WERI-Rb-1 (cell line): Measurements from ENCODE around the gene SHANK1.

Source experiments
- DNase-seq: peaks from one replicate; pipeline ENCODE4 v3.0.0-alpha.2; 2020
- H3K27ac ChIP-seq: fragments of 250-450 bp; sonication (Bioruptor Pico); 2 replicates; pipeline ENCODE4 v1.5.1; 2020; ENCODE audit warnings: mild to moderate bottlenecking, moderate library complexity
- H3K27me3 ChIP-seq: fragments of 250-450 bp; sonication (Bioruptor Pico); 2 replicates; pipeline ENCODE4 v1.5.1; 2021; ENCODE audit warnings: mild to moderate bottlenecking, low read depth, moderate library complexity; ENCODE audit not compliant: insufficient read depth, severe bottlenecking
- H3K36me3 ChIP-seq: fragments of 250-450 bp; sonication (Bioruptor Pico); 2 replicates; pipeline ENCODE4 v1.5.1; 2020; ENCODE audit warnings: mild to moderate bottlenecking, moderate library complexity
- H3K4me3 ChIP-seq: 2 replicates; pipeline ENCODE4 v1.5.1; 2011; ENCODE audit warnings: low read depth, mild to moderate bottlenecking, control low read depth, low read length
- H3K9me3 ChIP-seq: fragments of 250-450 bp; sonication (Bioruptor Pico); 2 replicates; pipeline ENCODE4 v1.5.1; 2021; ENCODE audit warnings: mild to moderate bottlenecking, moderate library complexity; ENCODE audit not compliant: severe bottlenecking
- TF ChIP-seq, protein P1 (sequence below): IDR thresholded peaks from 2 replicates; pipeline ENCODE4 v1.5.1; 2011; ENCODE audit warnings: low read depth, mild to moderate bottlenecking, control low read depth, inconsistent platforms, low read length

SHANK1 gene

DNA sequence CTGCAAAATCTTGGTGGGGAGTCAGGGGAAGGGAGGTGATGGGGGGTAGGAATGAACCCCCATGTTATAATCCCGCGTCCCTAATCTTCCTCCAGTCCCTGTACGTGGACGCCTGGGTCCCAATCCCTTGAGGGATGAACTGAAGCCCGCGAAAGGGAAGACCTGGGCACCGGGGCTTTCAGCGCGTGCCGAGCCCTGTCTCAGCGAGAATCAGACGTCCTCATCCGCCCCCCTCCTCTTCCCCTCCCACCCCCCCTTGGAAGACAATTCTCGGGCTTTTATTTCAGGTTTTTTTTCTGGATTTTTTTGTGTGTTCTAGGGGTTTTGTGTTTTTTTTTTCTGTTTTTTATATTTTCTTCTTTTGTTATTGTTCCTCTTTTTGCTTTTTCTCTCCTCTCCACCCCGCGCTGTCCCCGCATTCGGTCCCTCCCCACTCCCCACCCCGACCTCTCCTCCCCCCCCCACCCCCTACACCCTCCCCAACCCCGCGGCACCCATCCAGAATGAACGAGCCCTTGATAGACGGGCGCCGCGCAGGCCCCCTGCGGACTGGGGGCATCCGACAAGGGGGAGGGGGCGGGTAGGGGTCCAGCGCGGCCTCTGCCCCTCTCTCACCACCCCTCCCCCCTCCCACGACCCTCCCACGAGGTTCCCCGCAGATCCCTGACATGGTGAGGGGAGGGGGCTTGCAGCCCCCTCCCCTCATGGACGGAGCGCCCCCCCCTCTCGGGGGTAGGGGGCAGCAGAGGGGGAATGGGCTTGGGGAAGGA lies 60.1 kb downstream of the SHANK1 start:
- Histone ChIP-seq H3K4me3 (peak overlapping the region; percentile 31), H3K27me3 (no peaks in the 10 kb centered on the region), H3K9me3 (peaks cover 3% of the 10 kb centered on the region), H3K27ac (peak overlapping the region; percentile 61), H3K36me3 (peaks cover 5% of the 10 kb centered on the region)
- TF ChIP-seq, protein P1, sequence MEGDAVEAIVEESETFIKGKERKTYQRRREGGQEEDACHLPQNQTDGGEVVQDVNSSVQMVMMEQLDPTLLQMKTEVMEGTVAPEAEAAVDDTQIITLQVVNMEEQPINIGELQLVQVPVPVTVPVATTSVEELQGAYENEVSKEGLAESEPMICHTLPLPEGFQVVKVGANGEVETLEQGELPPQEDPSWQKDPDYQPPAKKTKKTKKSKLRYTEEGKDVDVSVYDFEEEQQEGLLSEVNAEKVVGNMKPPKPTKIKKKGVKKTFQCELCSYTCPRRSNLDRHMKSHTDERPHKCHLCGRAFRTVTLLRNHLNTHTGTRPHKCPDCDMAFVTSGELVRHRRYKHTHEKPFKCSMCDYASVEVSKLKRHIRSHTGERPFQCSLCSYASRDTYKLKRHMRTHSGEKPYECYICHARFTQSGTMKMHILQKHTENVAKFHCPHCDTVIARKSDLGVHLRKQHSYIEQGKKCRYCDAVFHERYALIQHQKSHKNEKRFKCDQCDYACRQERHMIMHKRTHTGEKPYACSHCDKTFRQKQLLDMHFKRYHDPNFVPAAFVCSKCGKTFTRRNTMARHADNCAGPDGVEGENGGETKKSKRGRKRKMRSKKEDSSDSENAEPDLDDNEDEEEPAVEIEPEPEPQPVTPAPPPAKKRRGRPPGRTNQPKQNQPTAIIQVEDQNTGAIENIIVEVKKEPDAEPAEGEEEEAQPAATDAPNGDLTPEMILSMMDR: no peak
- no peak for DNase-seq

DNA sequence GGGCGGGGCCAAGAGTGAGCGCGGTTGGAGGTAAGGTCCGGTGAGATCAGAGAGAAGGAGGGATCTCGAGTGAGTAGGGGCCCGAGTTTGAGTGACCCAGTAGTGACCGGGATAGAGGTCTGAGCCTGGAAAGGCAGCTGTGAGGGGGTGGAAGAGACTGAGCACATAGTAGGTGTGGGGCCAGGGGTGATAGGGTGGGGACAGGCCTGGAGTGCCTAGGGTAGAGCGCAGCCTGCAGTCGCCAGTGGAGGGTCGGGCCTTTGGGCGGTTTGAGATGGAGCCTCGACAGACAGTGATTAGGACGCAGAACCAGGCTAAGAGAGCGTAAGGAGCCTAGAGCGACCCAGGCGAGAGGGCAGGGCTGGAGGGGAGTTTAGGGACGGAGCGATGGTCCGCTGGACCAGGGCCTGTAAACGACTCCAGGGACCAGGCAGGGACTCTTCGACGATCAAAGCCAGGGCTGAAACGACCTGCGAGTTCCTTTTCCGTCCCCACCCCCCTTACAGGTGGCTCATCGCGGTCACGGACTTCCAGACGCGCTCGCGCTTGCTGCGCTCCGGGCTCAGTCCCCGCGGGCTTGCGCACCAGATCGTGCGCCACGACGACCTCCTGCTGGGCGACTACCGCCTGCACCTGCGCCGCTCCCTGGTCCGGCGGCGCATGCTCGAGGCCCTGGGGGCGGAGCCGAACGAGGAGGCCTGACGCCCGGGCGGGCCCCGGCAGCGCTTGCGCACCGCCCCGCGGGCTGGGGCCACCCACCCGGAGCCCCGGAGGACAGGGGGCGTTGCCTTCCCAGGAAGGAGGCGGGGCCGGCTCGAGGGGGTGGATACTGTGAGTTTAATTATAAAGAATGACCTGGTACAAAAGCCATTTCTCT lies 60.9 kb downstream of the SHANK1 start:
- Histone ChIP-seq H3K27ac (peak overlapping the region; percentile 87), H3K9me3 (peaks cover 3% of the 10 kb centered on the region), H3K4me3 (peak overlapping the region; percentile 96), H3K36me3 (peaks cover 2% of the 10 kb centered on the region), H3K27me3 (no peaks in the 10 kb centered on the region)
- TF ChIP-seq, protein P1: no peak
- peak; percentile 94 for DNase-seq

DNA sequence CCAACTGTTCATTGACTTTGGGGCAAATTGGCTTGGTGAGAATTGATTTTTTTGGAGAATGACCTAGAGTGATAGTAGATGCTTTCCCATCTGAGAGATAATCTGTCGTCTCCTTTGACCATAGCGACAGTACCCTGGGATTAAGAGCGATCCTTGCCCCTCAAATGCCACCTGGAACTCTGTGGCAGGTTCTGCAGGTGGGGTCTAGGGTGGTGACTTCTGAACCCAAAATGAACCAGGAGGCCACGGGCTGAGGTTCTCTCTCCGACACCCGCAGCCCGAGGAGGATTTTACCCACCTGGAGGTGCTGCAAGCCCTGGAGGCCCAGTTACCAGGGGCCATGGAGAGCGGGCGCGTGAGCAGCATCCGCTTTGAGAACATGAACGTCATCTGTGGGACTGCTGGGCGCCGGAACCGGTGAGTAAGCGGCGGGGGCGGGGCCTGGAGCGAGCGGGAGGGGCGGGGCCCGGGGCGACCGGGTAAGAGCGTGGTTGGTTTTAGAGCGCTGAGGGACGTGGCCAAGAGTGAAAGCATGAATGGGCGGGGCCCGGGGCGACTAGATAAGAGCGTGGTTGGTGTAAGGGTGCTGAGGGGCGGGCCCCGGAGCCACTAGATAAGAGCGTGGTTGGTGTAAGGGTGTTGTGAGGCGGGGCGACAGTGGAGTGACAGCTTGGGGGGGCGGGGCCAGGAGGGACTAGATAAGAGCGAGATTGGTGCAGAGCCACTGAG lies 61.7 kb downstream of the SHANK1 start:
- TF ChIP-seq, protein P1: no peak
- H3K27me3 ChIP-seq: no peaks in the 10 kb centered on the region
- peaks cover 2% of the 10 kb centered on the region for H3K36me3 ChIP-seq
- peaks cover 3% of the 10 kb centered on the region for H3K9me3 ChIP-seq
- H3K27ac ChIP-seq: peak overlapping the region; percentile 87
- H3K4me3 ChIP-seq: peak overlapping the region; percentile 96
- peak; percentile 100 for DNase-seq

DNA sequence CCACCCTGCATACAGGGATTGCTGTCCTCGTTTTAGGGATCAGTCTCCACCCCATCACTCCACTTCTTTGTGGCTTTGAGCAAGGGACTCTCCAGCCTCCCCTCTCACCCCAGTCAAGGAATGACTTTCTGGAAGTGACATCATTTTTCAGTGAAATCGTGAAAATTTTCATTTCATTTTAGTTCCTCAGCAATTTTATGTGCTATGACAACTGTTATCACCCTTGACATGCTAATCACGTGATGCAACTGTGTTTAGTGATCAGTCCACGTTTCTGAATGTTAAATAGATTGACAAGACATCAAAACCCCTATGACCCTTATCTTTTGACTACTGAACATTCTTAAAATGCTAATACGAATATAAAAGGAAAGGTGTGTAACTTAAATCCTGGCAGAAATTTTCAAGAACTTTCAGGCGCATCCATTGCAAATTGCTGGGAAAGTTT lies 62.4 kb downstream of the SHANK1 start:
- Histone ChIP-seq H3K36me3 (peaks cover 2% of the 10 kb centered on the region), H3K27me3 (no peaks in the 10 kb centered on the region), H3K4me3 (peak overlapping the region; percentile 71), H3K27ac (no peak overlapping the region), H3K9me3 (peaks cover 3% of the 10 kb centered on the region)
- DNase-seq: no peak
- TF ChIP-seq, protein P1: no peak

DNA sequence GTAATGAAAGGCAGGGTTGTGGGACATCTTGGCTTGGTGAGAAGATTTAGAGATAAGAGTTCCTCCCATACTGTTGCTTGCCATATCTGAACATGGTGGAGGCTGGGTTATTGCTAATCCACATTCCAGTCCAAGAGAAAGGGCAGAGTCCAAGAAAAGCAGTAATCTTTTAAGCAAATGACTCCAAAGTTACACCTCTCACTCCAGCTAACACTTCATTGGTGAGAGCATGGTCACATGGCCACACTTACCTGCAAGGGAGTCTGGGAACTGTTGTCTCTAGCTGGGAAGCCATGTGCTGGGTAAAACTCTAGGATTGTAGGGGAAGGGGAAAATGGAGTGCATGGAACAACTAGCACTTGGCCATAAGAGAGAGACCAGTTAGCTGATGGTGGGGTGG lies 64.7 kb downstream of the SHANK1 start:
- Histone ChIP-seq H3K27me3 (no peaks in the 10 kb centered on the region), H3K36me3 (no peaks in the 10 kb centered on the region), H3K27ac (no peak overlapping the region), H3K4me3 (no peak overlapping the region), H3K9me3 (peaks cover 3% of the 10 kb centered on the region)
- no peak for DNase-seq
- TF ChIP-seq, protein P1: no peak
